GM18498 (cell line): ENCODE results near the gene ACSS1.

Source experiments
- ATAC-seq: cut with Tn5 transposase; IDR thresholded peaks from one replicate; pipeline ENCODE4 v1.9.1; 2021; ENCODE audit warnings: mild to moderate bottlenecking, moderate library complexity; ENCODE audit not compliant: unreplicated experiment

ACSS1 gene

DNA sequence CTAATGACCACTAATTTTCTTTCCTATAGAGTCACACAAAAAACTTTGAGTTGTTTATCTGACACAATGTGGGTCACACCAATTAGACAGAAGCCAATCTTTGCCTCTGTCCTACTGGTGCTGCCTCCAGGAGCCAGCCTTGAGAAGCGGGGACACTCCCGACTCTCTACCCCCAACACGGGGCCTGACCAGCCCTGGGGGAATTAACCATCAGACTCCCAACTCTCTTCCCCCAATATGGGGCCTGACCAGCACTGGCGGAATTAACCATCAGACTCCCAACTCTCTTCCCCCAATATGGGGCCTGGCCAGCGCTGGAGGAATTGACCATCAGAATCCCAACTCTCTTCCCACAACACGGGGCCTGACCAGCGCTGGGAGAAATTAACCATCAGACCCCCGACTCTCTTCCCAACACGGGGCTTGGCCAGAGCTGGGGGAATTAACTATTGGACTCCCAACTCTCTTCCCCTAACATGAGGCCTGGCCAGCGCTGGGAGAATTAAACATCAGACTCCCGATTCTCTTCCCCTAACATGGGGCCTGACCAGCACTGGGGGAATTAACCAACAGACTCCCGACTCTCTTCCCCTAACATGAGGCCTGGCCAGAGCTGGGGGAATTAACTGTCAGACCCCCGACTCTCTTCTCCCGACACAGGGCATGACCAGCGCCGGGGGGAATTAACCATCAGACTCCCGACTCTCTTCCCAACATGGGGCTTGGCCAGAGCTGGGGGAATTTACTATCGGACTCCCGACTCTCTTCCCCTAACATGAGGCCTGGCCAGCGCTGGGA, 96.4 kb downstream of the ACSS1 start:
- ATAC-seq, result no peak

DNA sequence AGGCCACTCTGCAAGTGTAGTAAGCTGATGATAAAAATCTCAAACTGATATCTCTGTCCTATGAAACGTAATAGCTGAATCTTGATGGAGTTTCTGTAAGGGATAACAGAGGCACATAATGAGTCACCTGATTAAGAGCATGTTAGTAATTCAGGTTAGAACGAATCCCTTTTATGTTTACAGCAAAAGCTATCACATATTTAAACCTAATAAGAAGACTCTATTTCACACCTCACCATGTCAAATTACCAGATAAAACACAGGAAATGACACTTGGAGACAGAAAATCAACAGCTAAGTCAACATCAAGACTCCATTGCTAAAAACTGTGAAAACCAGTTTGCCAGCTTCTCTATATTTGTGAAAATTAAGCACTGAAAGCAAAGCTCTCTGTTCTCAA, 97.1 kb downstream of the ACSS1 start:
- no peak for ATAC-seq

DNA sequence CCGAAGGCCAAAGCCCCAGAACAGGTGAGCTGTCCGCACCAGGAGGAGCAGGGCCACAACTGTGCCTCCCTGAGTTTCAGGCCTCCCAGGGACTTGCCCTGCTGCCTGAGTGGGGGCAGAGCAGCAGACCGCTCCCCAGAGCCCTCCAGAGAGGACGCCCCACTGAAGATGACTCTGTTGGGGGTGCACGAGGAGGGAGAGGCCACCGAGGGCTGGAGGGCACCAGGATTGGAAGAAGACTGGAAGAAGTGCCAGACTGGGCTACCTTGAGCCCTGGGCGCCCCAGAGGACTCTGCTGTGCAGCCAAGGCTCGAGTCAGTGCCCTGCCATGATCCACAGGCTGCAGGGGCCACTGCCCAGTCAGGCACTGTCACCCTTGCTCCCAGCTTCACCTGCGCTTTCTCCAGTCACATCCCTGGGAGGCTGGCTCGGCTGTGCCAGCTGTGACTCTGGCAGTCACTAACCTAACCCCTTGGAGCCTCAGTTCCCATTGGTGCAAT, 97.6 kb downstream of the ACSS1 start:
- no peak for ATAC-seq

DNA sequence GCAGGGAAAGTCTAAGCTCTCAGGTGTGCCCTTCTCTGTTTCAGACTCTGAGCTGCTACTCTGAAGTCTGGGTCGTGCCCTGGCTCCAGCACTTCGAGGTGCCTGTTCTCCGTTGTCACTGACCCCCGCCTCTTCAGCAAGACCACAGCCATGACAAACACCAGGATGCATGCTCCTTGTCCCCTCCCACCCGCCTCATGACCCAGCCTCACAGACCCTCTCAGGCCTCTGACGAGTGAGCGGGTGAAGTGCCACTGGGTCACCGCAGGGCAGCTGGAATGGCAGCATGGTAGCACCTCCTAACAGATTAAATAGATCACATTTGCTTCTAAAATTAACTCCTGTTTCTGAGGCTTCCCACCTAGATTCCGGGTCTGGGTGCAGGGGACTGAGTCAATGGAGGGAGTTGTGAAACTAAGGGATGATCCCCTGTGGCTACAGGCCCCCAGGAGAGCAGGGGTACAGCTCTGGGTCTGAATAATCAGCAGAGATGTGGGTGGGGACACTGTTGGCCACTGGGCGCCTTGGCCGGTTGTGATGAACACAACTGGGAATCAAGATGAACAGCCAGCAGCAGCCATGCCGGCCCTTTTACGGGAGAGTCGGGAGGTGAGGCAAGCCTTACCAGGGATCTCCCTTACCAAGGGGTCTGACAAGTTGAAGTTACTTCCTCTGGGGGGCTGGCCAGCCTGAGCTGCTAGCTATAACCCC, 98.2 kb downstream of the ACSS1 start:
- no peak for ATAC-seq

DNA sequence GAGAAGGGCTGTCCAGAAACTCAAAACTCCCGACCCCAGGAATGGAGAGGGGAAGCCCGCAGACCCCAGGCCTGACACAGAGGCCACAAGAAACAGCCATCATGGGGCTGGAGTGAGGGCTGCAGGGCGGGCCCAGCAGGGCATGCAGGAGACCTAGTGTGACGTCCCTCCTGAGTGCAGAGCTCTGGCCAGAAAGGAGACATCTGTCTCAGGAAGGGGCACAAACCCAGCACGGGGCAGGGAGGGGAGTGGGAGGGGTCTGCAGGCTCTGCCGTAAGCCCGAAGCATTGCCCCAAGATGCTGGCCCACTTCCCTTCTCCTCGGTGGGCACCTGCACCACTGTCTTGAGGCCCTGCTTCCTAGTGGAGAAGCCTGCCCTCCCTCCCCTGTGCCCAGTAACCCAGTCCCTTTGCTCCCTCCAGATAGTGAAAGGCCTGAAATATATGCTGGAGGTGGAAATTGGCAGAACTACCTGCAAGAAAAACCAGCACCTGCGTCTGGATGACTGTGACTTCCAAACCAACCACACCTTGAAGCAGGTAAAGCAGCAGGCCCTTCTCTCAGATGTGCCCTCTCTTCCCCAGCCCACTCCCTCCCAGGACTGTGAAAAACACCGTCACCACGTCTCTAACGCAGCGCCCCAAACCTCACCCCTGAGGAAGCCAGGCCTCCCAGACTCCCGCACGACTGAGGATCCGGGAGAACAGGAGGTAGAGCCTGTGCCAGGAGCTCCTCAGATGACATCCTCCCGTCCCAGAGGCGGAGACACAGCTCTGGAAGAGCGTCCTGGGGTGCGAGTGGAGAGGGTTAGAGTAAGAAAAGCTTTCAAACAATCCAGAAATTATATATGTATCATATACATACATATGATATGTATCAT, 99.2 kb downstream of the ACSS1 start:
- no peak for ATAC-seq

DNA sequence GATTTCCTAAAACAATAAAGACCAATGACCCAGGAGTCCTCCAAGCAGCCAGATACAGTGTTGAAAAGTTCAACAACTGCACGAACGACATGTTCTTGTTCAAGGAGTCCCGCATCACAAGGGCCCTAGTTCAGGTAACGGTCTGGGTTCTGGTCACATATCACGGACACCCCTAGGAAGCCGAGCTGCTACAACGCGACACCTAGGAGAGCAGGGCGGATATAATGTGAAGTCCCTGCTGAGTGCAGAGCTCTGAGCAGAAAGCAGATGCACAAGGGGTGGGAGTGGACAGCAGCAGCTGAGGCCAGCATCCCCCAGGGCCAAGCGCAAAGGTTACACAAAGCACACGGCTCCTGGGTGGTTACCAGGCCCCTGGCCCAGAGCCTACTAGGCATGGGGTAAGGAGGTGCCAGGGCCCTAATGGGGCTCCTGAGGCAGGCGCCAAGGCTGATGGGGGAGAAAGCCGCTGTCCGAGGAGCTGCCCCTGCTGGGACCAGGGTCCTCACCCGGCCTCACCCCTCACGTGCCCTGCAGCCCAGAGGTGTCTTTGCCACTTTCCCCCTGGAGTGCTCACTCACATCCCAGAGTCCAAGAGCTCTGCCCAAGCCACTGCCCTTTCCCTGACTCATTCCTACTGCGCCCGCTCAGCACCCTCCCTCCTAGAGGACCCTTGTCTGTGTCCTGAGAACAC, 100.5 kb downstream of the ACSS1 start:
- no peak for ATAC-seq
